GM18858 (cell line): ENCODE data around the gene MSH4.
A peak's percentile ranks its signal among the peaks of the same experiment; 100 is the strongest.
"Not testable (repeated sequence)": the region's sequence is repeated elsewhere in the genome, so short reads cannot be mapped to it uniquely, and the experiment has no call there.

Source experiments
- ATAC-seq: cut with Tn5 transposase; IDR thresholded peaks from one replicate; pipeline ENCODE4 v1.9.1; 2021; ENCODE audit not compliant: unreplicated experiment

The MSH4 gene

DNA sequence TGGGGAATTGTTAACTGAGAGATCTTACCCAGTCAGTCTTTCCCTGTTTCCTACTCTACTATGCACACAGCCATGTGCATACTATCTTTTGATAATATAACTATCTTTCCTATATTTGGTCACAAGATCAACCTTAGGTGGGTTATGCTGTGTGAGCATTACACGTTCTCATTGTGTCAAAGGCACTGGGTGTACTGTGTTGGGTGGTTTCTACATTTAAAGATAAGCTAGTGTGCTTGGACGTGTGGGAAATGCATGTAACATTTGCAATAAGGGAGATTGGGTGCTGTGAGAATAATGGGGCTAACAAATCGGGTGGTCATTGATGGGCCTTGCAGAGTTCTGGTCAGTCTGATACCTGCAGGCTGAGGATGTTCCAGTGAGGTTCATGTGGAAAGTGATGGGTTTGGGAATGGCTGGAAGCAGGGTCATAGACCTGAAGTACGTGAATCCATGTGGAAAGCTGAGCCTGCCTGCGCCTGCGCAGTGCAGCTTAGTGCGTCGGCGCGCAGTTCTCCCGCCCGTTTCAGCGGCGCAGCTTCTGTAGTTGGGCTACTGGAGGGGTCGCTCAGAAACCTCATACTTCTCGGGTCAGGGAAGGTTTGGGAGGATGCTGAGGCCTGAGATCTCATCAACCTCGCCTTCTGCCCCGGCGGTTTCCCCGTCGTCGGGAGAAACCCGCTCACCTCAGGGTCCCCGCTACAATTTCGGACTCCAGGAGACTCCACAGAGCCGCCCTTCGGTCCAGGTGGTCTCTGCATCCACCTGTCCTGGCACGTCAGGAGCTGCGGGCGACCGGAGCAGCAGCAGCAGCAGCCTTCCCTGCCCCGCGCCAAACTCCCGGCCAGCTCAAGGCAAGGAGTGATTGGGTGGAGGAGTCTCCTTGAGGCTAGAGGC lies at the start of gene MSH4:
MSH4 (plus strand) TSS at position 507 of the 897 bp plus-strand sequence; CDS start at position 611, 104 bp downstream.
- no peak for ATAC-seq

DNA sequence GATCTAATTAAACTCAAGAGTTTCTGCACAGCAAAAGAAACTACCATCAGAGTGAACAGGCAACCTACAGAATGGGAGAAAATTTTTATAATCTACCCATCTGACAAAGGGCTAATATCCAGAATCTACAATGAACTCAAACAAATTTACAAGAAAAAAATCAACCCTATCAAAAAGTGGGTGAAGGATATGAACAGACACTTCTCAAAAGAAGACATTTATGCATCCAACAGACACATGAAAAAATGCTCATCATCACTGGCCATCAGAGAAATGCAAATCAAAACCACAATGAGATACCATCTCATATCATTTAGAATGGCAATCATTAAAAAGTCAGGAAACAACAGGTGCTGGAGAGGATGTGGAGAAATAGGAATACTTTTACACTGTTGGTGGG lies 39.5 kb upstream of the MSH4 start:
- not testable (repeated sequence) for ATAC-seq

DNA sequence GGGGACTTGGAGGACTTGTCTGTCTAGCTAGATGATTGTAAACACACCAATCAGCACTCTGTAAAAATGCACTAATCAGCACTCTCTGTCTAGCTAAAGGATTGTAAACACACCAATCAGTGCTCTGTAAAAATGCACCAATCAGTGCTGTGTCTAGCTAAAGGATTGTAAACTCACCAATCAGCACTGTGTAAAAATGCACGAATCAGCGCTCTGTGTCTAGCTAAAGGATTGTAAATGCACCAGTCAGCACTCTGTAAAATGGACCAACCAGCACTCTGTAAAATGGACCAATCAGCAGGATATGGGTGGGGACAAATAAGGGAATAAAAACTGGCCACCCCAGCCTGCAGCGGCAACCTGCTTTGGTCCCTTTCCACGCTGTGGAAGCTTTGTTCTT lies 38.1 kb upstream of the MSH4 start:
- not testable (repeated sequence) for ATAC-seq

DNA sequence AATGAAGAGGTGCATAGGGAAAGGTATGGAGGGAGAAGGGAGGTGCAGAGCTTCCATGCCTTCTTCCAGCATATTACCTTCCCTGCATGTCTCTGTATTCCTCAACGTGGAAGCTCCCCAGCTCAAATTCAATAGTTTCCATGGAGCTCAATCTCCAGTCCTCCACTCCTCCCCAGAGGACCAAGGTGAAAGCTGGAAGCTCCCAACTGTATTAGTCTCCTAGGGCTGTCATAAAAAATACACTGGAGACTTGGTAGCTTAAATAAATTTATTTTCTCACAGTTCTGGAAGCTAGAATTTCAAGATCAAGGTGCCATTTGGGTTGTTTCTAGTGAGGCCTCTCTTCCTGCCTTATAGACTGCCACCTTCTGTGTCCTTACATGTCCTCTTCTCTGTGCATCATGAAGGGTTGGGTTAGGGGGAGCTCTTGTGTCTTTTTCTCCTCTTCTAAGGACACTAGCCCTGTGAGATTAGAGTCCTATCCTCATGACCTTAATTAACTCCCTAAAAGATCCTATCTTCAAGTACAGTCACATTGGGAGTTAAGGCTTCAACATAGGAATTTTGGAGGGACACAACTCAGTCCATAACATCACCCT lies 32.5 kb upstream of the MSH4 start:
- no peak for ATAC-seq

DNA sequence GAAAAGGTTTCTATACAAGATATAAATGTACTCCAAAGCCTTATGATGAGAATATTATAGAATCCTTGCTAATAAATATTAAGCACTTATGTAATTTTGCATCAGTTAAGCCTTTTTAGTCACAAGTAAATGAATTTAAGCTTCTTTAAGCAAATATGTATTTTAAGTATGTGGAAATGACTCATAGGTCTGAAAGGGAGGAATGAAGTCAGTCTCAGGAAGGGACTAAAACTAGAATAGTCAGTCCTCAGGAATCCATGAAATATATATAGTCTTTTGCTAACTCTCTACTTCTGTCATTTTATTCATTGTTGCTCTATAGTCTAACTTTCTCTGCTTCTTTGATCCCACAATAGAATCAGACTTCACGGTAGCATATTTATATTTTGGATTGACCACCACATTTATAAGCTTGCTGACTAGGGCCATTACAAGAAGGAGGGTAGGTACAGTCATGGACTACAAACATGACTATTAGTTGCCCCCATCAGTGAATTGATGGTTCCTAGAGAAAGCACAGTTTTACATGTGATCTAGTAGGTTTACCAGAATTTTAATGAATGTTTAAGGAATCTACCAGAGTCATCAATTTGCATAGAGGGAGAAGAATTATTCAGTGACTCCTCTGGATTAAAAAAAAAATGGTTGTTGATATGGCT lies 30.9 kb upstream of the MSH4 start:
- no peak for ATAC-seq

DNA sequence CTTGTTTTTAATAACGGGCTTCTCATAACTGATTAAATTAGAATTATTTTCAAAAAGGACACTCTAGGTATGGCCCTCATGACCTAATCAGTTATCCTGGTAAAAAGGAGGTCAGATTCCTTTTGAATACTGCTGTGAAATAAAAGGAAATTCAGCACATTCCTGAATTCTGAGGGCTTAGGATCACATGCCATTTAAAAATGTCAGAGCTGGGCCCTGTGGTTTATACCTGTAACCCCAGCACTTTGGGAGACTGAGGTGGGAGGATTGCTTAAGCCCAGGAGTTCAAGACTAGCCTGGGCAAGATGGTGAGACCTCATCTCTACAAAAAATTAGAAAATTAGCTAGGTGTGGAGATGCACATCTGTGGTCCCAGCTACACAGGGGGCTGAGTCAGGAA lies 28.7 kb upstream of the MSH4 start:
- no peak for ATAC-seq

DNA sequence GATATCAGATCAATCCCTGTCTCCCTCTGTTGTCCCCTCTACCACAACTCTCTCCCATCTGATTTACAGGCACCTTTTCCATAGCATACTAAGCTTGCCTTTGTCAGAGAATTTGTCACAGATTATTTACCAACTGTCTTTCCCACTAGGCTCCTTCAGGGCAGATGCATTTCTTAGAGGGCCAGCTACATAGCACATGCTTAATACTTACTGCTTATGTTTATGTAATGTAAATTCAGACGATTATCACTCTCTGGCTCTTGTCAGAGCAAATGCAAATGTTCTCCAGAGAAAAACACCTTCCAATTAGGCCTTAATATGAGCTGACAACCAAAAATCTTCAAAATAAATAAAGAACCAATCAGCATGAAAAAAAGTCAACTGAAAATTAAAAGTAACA lies 25.9 kb upstream of the MSH4 start:
- no peak for ATAC-seq

DNA sequence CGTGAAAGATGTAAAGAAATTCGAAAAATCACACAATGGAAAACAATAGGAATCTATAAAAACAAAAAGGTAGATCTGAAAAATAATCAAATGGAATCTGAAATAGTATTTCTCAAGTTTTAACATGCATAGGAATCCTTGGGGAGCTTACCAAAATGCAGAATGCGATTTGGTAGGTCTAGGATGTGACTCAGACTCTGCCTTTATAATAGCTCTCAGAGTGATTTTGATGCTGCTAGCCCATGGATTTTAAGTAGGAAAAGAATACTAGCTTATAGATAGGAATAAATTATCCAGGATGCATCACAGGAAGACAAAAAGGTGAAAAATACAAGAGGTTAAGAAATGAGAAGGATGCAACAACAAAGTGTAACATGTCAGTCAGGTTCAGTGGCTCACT lies 24.7 kb upstream of the MSH4 start:
- ATAC-seq, result no peak

DNA sequence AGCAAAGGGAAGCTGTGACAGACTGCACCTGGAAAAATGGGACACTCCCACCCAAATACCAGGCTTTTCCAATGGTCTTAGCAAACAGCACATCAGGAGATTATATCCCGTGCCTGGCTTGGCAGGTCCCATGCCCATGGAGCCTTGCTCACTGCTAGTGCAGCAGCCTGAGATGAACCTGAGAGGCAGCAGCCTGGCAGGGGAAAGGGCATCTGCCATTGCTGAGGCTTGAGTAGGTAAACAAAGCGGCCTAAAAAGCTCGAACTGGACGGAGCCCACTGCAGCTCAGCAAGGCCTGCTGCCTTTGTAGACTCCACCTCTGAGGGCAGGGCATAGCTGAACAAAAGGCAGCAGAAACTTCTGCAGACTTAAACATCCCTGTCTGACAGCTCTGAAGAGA lies 18.9 kb upstream of the MSH4 start:
- ATAC-seq, result not testable (repeated sequence)

DNA sequence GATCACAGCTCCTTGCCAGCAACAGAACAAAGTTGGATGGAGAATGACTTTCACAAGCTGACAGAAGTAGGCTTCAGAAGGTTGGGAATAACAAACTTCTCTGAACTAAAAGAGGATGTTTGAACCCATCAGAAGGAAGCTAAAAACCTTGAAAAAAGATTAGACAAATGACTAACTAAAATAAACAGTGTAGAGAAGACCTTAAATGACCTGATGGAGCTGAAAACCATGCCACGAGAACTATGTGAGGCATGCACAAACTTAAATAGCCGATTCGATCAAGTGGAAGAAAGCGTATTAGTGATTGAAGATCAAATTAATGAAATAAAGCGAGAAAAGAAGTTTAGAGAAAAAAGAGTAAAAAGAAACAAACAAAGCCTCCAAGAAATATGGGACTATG lies 18.0 kb upstream of the MSH4 start:
- not testable (repeated sequence) for ATAC-seq

DNA sequence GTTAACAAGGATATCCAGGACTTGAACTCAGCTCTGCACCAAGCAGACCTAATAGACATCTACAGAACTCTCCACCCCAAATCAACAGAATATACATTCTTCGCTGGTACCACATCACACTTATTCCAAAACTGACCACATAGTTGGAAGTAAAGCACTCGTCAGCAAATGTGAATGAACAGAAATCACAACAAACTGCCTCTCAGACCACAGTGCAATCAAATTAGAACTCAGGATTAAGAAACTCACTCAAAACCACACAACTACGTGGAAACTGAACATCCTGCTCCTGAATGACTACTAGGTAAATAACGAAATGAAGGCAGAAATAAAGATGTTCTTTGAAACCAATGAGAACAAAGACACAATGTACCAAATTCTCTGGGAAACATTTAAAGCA lies 16.5 kb upstream of the MSH4 start:
- not testable (repeated sequence) for ATAC-seq

DNA sequence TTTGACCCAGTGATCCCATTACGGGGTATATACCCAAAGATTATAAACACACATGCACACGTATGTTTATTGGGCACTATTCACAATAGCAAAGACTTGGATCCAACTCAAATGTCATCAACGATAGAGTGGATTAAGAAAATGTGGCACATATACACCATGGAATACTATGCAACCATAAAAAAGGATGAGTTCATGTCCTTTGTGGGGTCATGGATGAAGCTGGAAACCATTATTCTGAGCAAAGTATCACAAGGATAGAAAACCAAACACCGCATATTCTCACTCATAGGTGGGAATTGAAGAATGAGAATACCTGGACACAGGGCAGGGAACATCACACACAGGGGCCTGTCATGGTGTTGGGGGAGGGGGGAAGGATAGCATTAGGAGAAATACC lies 12.8 kb upstream of the MSH4 start:
- not testable (repeated sequence) for ATAC-seq

DNA sequence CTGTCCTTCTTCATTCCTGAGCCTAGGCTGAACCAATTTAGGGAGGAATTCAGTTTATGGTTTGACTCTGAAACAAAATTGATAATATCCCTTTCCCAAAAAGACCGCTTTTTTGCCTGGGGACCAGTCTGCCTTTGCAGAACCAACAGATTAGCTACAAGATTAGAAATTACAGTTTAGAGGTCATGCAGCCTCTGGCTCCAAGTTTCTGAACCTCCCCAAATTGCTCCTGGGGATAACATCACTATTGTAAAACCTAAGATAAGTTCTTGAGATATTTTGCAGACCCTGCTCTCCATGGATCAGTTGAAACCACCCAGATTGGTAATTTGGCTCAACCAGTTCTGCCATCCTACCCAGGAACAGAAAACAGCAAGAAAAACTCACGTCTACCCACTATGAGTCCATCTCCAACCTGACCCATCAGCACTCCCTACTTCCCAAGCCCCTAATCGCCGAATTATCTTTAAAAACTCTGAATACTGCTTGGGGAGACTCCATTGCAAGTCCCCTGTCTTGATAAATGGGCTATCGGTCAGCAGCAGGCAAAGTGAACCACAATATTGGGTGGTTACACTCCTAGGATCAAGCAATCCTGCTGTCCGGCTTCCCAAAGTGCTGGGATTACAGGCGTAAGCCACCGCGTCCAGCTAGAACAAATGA lies 11.2 kb upstream of the MSH4 start:
- ATAC-seq, result peak; percentile 16

DNA sequence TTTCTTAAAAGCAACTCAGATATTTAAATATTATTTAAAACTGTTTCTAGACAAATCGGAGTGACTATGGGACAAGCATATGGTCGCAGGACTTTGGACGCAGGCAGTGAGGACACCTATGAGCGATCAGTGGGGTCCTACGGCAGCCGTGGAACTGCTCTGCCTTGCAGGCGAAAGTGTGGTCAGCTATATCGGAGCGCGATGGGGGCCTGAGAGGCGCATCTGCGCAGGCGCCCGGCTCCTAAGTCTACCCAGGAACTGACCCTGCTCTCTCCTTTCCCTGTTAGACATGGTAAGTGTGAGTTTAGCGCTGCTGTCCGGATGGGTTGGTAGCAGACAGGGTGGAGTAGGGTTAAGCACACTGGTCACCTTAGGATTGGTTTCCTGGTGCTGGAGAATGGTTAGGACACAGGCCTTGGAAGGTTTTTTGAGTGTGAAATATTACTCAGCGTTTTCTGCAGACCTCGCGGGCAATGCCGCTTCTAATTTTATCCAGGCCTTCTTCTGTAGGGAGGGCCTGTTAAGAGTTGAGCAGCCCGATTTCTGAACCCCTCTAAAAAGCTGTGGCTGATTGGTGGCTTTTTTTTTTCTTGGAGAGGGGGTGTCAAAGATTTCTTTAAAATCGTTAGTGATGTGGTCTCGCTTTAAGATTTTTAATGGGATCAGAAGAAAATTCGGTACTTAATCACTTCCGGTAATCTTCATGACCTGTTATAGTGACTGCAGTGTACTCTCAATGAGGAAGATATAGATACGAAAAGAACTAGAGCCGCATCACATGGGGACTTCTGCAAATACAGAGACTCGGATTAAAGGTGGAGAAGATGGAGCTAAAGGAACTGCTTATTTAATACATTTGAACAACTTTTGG lies 10.5 kb upstream of the MSH4 start, which contains the start of gene RABGGTB:
RABGGTB (plus strand) TSS at position 274 of the 871 bp plus-strand sequence; CDS start at position 290, 16 bp downstream.
- ATAC-seq, result peak; percentile 58

DNA sequence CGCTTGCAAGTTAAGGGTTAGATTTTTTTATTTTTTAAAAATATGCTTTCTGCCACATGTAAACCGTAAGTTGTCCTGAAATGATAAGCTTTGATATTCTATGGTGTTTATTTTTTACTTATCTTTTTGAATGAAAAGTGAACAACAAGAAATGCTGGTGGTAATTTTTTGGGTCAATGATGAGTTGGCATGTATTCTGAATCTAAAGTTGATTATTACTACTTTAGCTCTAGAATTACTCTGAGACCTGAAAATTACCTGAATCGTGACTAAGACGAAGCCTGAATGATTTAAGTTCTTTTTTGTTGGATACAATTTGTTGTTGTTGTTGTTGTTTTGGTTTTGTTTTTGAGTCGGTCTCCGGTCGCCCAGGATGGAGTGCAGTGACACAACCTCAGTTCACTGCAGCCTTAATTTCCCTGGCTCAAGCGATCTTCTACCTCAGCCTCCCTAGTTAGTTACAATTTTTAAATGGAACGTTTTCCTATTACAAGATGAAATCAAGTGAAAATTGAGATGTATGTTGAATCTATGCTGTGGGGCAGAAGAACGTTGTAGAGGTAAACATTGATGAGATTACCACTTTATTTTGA lies 9.7 kb upstream of the MSH4 start:
- ATAC-seq, result no peak

DNA sequence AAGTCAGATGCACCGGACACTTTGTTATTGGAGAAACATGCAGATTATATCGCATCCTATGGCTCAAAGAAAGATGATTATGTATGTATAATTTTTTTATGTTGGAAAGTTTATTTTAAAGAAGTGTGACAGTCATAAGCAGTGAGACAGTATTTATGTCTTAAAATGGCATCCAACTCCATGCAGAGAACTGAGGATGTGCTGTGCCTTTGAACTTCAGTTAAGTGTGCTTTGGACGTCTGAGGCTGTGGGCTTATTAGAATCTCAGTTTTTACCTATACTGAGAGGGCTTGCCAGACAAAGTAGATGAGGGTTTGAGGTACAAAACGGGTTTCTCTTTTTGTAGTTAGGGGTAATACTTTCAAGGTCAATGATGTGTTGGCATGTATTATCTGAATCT lies 9.2 kb upstream of the MSH4 start:
- no peak for ATAC-seq

DNA sequence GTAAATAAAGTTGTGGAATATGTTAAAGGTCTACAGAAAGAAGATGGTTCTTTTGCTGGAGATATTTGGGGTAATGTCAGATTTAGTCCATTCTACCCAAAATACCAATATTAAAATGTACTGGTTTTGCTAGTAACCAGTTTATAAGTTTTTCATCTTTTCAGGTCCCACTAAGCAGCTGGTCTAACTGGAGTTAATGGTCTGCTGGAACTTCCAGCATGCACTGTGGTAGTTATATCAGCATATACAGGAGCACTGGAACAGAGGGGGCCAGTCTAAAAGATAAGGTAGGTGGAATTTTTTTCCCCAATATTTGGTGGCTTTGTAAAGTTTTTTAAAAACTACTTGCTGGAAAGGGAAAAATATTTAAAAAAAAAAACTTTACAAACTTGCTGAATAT lies 6.7 kb upstream of the MSH4 start:
- ATAC-seq, result no peak

DNA sequence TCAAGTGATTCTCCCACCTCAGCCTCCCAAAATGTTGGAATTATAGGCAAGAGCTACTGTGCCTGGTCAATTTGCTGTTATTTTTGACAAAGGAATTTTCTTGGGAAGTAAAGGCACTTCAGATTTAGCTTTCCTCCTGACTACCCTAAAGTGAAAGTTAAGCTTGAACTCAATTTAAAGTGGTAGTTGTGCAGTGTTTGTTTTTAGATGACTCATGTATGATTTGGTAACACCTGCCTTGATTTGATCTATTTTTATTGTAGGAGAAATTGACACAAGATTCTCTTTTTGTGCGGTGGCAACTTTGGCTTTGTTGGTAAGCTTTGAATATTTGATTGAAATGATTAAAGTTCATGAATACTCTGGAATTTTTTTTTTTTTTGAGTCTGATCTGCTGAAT lies 5.7 kb upstream of the MSH4 start:
- no peak for ATAC-seq

DNA sequence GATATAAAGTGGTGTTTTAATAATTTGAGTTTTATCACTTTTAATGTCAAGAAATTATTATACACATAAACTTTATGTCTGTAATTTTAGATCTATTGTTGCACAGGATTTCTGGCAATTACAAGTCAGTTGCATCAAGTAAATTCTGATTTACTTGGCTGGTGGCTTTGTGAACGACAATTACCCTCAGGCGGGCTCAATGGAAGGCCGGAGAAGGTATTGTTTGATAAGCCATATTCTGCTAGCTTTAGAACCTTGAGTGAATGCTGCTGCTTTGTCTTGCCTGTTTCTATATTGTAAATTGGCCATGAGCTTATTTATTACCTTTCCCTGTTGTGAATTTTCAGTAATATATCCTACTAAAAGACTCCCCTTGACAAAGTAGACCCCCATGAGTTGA lies 4.6 kb upstream of the MSH4 start:
- ATAC-seq, result no peak

DNA sequence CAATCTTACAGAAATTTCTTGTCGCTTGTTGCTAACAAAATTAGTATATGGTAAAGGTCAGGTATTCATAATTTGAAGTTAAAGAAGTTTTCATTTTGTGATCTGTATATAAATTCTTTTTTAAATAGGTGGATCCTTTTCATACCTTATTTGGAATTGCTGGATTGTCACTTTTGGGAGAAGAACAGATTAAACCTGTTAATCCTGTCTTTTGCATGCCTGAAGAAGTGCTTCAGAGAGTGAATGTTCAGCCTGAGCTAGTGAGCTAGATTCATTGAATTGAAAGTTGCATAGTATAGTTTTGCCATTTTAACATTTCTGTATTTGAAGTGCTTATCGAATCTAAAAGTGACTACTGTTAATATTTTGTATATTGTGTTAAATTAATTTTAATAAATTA lies 2.3 kb upstream of the MSH4 start:
- no peak for ATAC-seq
